AG04450 (cell line): Measurements from ENCODE around the gene NSUN7. TPM values are rescaled to one million over a fixed set of nuclear protein-coding genes. Genes with fewer than 3 reads are reported as not detected.

Experiments used
- CTCF ChIA-PET: fragments of 300-600, 350-600 bp; formaldehyde crosslinking; extraction: SDS; loops from one replicate; lab custom pipeline; 2022; ENCODE audit warnings: antibody characterized with exemption, inconsistent platforms; lab: Charles Lee
- POLR2A ChIA-PET: fragments of 350-600 bp; formaldehyde crosslinking; extraction: SDS; loops from one replicate; lab custom pipeline; 2021; ENCODE audit warnings: antibody characterized with exemption, inconsistent platforms; lab: Yijun Ruan, JAX
- DNase-seq: peaks from one replicate; pipeline ENCODE4 v3.0.0-alpha.2; 2011; ENCODE audit warnings: low read depth, low spot score
- H3K27ac ChIP-seq: one replicate; pipeline ENCODE4 v1.5.1; 2012; ENCODE audit warnings: low read depth, low read length, control low read depth
- H3K27me3 ChIP-seq: one replicate; pipeline ENCODE4 v1.6.0; 2012; ENCODE audit warnings: low read length; ENCODE audit not compliant: control insufficient read depth, insufficient read depth
- H3K4me3 ChIP-seq: 2 replicates; pipeline ENCODE4 v1.5.1; 2011; ENCODE audit warnings: mild to moderate bottlenecking, low read depth, low read length, control low read depth
- H3K9me3 ChIP-seq: 2 replicates; pipeline ENCODE4 v1.5.1; 2012; ENCODE audit warnings: low read length; ENCODE audit not compliant: control insufficient read depth, insufficient read depth
- CTCF ChIP-seq: IDR thresholded peaks from 2 replicates; pipeline ENCODE4 v1.5.1; 2011; ENCODE audit warnings: low read depth, low read length, control low read depth, inconsistent platforms
- polyA plus RNA-seq: library from polyadenylated mRNA; depleted of rRNA; stranded (reverse); fragments of >200 nt; gene quantifications from 2 replicates; pipeline ENCODE4 v1.2.3, GENCODE V29; 2011

Gene NSUN7
- polyA plus RNA-seq, 1 experiment, result 0.11 TPM

DNA sequence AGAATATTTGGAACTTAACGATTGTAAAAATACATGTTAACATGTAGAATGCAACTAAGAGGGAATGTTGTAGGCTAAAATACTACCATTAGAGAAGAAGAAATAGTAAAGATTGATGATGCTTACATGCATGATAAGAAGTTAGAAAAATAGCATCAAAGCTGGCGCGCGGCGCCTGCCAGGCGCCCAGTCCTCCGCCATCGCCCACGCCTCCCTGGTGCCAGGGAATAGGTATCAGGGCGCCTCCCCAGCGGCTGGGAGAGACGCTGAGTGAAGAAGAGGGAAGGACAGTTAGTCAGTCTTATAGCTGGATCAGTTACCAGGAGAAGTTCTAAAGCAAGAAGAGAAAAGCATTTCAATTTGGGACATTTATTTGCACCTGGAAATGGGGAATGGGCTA is 36.0 kb downstream of the NSUN7 start:
- POLR2A ChIA-PET, result no interaction called here
- TF ChIP-seq CTCF, result no peak
- no peak overlapping the region for H3K4me3 ChIP-seq
- H3K9me3 ChIP-seq, result no peaks in the 10 kb centered on the region
- CTCF ChIA-PET, result no interaction called here
- no peak for DNase-seq
- no peak overlapping the region for H3K27ac ChIP-seq
- H3K27me3 ChIP-seq, result peaks cover 7% of the 10 kb centered on the region

DNA sequence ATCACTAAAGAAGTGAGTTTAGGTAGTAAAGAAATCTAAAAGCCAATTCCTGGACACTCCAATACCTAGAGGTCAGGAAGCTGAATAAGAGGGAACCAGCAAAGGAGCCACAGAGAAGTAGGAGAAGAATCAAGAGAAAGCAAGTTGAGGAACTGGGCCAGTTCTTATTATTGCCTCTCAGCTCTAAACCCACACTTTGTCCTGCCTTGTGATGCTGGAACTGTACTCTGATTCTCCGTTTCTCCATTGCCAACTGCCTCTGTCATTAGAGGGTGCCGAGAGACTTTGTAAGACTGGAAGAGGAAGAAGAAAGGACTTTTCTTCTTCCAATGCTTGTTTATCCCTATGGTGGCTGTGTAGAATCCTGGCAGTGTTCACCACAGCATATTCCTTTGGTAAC is 38.6 kb downstream of the NSUN7 start:
- no peak overlapping the region for H3K4me3 ChIP-seq
- POLR2A ChIA-PET, result no interaction called here
- peaks cover 5% of the 10 kb centered on the region for H3K27me3 ChIP-seq
- TF ChIP-seq CTCF, result no peak
- no peaks in the 10 kb centered on the region for H3K9me3 ChIP-seq
- CTCF ChIA-PET, result no interaction called here
- DNase-seq, result no peak
- no peak overlapping the region for H3K27ac ChIP-seq

- no peak overlapping the region for H3K4me3 ChIP-seq
- no peak overlapping the region for H3K27ac ChIP-seq
- peaks cover 5% of the 10 kb centered on the region for H3K27me3 ChIP-seq
- CTCF ChIA-PET, result no interaction called here
- no peak for TF ChIP-seq CTCF
- DNase-seq, result no peak
- no peaks in the 10 kb centered on the region for H3K9me3 ChIP-seq
- POLR2A ChIA-PET, result no interaction called here
Observed at GRCh38 chr4:40789031-40789430, 39.3 kb downstream of the NSUN7 start.

- Histone ChIP-seq H3K27me3 (peaks cover 5% of the 10 kb centered on the region), H3K27ac (no peak overlapping the region), H3K9me3 (no peaks in the 10 kb centered on the region), H3K4me3 (no peak overlapping the region)
- ChIA-PET CTCF (no interaction called here), POLR2A (no interaction called here)
- no peak for TF ChIP-seq CTCF
- DNase-seq, result no peak
Observed at GRCh38 chr4:40789771-40790170, 40.0 kb downstream of the NSUN7 start.

- Histone ChIP-seq H3K4me3 (no peak overlapping the region), H3K27me3 (peaks cover 3% of the 10 kb centered on the region), H3K9me3 (no peaks in the 10 kb centered on the region), H3K27ac (no peak overlapping the region)
- no peak for TF ChIP-seq CTCF
- ChIA-PET CTCF (no interaction called here), POLR2A (no interaction called here)
- no peak for DNase-seq
Observed at GRCh38 chr4:40800064-40800463, 50.3 kb downstream of the NSUN7 start.
